Stimulated activated CD4-positive, alpha-beta T cell treated with anti-CD3 and anti-CD28 coated beads, Interleukin-12 subunit alpha, Interleukin-12 subunit beta, amount 100 ng/mL, for 24 hours (primary cell): ENCODE data around the gene STK10.

Source experiments
- DNase-seq, 2 experiments: peaks; one replicate each; pipeline ENCODE4 v3.0.0-alpha.2; 2020; ENCODE audit warnings: low read depth in 2 of 2

Gene STK10

DNA sequence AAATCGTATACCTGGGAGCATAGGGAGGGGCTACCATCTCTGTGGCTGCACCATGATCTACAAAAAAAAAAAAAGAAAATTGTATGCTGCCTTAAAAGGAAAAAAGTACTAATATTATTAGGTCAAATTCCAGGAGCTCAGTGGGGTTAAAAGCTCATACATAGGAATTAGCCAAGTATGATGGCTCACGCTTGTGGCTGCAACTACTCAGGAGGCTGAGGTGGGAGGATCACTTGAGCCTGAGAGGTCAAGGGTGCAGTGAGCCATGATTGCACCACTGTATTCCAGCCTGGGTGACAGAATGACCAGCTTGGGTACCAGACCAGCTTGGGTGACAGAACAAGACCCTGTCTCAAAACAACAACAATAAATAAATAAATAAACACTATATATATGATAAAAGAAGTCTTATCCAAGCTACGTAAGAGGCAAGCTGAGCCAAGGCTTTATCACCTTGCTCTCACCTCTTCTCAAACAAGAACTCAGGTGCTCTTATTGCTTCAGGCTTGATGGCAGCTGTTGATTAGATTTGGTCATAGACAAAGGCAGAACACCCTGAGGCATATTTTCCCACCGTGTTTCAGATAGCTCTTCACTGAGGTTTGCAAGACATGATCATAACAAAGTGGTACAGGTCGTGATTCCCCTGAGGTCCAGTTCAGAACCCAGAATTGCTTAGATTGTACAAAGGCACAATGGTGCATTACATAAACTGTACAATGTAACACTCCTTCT, 178.3 kb downstream of the STK10 start:
- no peak for DNase-seq

DNA sequence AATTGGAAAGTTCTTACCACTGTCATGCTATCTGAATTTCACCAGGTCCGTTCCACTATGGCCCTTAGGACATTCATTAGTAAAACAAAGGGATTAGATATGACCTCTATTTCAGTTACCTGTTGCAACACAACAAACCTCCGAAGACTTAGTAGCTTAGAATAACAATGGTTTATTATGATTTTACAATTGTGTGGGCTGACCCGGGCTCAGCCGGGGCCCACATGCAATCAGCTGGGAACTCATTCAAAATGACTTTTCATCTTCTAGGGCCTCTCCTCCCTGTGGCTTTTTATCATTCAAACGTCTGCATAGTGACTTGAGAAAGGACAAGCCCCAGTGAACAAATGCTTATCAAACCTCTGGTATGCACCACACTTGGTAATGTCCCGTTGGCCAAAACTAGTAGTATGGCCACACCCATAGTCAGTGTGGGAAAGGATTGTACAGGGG, 179.3 kb downstream of the STK10 start:
- DNase-seq, result no peak

DNA sequence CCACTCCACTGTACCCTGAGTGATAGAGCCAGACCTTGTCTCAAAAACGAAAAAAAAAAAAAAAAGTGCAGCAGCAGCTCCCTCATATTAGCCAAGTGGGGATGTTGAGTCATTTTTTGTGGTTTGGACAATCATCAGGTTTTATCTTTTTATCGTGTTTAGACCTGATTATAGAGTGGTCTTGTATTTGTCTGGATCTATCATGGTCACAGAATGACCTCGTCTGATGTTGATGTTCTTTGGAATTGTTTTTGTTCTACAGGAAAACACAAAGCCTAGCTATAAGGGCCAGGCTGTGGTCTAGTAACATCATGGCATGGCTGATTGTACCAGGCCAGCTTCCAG, 179.9 kb downstream of the STK10 start:
- no peak for DNase-seq

DNA sequence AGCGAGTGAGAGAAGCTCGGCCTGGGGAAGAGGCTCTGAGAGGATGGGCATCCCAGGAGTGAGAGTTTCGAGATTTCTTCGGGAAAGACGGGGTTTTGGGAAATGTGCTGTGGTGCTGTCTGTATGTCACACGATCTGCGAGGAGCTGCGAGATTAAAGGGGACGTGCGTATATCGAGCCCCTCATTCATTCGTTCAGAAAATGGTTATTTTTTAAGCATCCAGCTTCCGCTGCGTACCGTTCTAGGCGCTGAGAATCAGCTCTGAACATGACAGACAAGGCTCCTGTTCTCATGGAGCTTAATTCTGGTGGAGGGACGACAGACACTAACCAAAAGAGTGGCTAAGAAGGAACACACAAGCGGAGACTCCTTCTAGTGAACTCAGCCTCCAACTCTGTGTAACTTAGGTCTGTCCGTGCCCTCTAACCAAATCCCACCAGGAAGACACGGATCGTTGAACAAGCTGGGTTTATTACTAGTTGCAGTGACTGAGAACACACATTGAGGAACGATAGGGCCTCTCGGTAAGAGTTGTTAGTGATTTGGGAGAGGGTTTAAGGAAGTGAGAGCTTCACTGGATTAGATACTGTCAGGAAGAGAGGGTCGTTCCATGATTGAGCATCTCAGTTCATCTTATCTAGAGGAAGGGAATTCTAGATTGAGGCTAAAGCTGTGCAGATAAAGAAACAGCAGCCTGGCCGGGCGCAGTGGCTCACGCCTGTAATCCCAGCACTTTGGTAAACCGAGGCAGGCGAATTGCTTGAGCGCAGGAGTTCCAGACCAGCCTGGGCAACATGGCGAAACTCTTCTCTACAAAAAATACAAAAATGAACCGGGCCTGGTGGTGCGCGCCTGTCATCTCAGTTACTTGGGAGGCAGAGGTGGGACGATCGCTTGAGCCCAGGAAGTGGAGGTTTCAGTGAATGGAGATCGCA, 180.6 kb downstream of the STK10 start:
- no peak for DNase-seq

DNA sequence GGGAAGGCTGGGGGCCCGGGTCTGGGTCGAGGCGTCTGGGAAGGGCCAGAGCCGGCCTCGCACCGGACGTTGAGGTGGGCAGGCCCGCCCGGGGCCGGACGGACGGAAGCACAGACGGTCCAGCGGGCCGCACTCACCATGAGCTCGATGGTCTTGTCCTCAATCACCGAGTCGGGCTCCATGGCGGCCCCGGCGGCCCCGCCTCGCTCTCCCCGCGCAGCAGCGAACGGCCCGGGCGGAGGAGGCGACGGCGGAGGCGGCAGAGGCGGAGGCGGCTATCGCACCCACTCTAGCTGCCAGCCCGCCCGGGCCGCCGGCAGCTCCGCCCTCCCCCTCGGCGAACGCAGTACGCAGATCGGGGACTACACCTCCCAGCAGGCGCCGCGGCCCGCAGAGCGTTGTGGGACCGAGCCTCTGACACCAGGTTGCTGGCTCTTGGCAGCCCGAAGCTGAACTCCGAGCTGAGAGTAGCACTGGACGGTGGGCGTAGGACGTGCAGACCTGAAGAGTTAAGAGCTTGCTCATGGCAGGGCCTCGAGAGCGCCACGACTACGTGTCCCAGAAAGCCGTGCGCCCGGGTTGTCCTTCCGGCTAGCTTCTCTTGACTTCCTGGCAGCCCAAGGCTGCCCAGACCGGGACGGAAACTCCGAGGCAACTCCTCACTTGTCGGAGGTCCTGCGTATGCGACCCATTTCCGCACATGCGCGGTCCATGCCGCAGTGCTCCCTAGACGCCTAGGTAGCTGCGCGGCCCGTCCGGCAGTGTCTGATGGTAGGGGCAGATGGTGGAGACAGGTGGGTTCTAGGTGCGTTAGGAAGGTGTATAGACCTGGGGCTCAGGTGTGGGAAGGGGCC, 181.5 kb downstream of the STK10 start, which contains the start of gene FBXW11:
FBXW11 (minus strand) TSS at position 318 of the 854 bp plus-strand sequence; CDS start at position 182, 136 bp downstream.
- peak; percentile 86 to 91 for DNase-seq

DNA sequence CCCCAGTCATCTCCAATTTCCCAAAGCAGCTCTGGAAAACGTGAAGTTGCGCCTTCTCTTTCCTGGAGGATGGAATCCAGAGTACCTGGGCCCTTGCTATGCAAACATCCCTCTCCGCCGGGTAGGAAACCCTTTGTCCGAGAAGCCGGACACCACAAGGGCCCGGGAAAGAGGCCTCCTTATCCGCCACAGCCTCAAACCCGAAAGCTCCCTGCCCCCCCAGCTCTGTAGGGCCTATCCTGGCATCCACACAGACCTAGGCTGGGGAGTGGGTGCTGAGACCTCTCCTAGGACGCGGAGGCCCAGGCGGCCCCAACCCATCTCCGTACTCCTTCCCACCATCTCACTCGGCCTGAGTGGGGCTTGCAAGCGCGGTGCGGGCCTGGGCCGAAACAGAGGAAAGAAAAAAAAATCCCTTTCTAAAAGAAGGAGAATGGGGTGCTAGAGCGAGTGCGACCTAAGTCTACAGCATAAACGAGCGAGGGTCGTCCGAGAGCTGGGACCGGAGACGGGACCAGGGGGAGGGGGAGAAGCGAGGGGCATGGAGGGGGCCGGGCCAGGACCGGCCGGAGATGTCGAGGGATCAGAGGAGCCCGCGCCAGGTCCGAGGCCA, 182.2 kb downstream of the STK10 start:
- DNase-seq, result peak in 1 of 2 experiments; percentile 24

DNA sequence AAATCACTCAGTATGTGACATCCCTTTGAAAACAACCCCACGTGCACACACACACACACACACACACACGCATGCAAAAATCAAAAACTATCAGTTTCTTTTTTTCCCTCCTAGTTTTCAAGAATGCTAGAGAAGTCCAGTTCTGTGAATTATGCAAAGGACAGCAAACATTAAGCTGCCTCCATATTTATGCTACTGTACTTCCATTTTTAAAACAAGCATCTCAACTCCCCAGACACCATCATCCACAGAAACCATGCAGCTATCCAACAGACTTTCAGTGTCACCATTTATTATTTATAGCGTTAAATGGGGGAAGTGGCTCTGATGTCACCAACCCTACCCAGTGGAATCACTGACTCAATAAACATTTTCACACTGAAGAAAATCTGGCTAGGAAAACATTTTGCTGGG, 183.2 kb downstream of the STK10 start:
- peak in 1 of 2 experiments; percentile 11 for DNase-seq

DNA sequence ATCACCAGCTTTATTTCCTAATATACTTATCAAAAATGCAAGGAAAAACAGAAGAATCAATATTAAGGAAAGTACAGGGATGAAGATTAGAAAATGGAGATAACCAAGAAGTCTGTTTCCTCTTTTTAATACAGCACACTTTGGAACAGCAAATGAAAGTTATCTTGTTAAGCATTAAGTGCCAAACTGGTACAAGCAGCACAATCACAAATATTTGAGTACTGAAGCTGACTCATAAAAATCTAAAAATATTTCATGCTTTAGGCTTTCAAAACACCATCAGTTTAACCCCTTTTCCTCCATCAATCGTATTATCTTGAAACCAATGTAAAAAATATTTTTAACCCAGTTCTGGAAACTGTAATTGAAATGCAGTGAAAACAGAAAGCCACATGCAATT, 184.3 kb downstream of the STK10 start:
- no peak for DNase-seq

DNA sequence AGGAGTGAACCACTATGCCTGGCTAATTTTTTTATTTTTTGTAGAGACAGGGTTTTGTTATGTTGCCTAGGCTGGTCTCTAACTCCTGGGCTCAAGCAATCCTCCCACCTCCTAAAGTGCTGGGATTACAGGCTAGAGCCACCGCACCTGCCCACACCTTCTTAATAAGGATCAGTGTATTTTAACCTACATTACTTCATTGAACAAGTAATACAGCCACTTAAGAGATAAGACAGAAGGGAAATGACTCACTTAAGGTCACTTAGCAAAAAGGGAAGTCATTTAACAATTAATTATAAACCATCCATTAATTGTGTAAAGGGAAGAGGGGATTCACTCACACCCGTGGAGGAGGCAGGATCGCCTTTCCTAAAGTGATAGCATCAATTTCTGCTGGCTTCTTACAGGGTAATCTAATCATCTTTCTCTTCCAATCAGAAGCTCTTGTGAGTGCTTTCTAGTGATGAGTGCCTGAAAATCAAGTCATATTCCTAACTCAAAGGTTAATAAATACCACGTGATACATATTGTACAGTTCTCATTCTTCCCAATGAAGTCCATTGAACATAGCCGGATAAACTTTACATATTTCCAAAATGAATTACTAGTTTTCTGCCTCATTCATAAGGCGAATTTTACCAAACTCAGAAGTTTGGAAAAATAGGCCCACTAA, 185.0 kb downstream of the STK10 start:
- DNase-seq, result no peak

DNA sequence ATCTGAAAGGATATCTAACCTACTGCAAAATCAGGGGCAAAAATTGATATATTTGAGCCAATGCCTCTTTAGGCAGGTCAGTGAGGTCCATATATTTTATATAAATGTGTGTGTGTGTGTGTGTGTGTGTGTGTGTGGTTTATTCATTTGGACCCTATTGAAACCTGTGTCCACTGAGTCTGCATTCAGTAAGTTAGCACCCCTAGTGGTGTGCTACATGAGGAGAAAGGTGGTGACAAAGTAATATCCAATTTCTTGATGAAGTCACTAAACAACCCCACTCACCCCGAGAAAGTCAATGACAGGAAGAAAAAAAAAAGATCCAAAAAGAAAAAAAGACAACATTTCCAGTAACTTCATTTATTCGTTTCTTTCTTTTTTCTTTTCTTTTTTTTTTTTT, 185.7 kb downstream of the STK10 start:
- no peak for DNase-seq

DNA sequence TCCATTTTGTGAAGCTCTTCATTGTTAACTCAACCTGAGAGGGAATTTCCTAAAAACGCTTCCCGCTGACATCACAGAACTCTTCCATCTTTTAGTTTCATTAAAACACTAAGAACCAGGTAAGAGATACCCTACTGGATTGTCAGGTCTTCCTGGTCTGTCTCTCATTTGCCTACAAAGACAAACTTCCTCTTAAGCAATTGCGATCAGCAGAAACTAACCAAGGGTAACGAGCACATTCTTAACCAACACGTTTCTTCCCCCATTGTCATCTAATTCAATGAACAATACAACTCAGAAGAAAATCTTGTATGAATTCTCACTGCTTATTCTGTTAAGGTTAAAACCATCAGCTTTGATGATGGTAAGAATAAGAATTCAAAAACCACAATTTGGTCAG, 188.1 kb downstream of the STK10 start:
- DNase-seq, result no peak

DNA sequence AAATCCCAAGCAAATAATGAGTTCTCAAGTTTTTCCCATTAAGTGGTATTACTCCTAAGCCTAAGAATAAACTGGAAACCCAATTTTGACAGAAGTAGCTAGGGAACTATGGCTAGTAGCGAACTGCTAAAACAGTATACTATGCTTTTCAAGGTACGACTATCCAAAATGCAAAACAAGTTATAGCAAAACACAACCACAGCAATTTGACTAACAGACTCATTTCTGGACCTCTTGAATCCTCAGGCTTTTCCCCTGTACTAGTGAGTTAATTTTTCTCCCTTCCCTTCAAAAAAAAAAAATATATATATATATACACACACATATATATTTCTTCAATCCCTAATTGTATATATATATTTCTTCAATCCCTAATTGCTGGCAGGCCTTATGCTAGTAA, 188.9 kb downstream of the STK10 start:
- DNase-seq, result no peak

DNA sequence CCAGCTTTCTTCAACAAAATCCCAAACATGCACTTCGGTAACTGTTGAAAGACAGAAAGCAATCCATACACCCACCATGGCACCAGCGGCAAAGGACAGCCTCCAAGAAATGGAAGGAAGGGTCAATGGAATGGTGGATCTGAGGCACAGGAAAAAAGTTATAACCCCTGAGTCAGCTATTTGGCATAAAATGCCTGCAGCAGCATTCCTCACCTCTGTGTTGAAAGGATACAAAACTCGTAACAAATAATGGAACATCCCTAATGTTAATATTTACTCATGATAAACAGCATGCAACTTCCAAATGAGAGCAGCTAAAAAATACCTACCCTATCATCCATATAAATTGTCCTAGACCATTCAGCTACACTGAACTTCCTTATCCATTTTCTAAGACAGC, 191.0 kb downstream of the STK10 start:
- DNase-seq, result no peak

DNA sequence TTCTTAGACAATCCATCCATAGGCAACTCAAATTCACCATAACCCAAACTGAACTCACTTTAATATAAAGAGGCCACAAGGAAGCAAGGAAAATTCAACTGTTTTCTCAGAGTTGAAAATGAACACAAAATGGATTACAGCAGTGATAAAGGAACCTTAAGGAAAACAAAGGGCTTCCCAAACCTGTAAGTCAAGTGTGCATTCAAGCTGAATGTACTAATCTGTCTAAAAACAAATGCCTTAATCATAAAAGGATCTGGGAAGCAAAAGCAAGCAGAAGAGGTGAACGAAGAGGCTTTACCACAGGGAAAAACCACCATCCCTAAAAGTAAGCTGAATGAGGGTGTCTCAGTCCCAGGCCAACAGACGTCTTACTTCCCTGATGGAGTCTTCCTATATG, 195.2 kb downstream of the STK10 start:
- no peak for DNase-seq

DNA sequence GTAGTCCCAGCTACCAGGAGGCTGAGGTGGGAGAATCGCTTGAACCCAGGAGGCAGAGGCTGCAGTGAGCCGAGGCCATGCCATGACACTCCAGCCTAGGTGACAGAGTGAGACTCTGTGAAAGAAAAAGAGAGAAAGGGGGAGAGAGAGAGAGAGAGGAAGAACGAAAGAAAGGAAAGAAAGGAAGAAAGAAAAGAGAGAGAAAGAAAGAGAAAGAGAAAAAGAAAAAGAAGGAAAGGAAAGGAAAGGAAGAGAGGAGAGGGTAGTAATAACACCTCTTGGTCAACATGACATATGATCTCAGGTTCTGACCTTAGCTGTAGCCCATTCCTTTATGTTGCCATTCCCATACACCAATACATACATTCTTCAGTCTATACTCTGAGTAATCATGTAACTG, 195.7 kb downstream of the STK10 start:
- DNase-seq, result no peak
